Measurements from ENCODE around the gene PSMA6. TPM values are rescaled to one million over a fixed set of nuclear protein-coding genes. Genes with fewer than 3 reads are reported as not detected.

The PSMA6 gene
- total RNA-seq, 1 donor from 2014 or later: 344 TPM

GRCh38 chr14:35244542-35244941 is 47.6 kb upstream of the PSMA6 start:
- peaks cover 4% of the 10 kb centered on the region for H3K4me1 ChIP-seq
- DNase-seq (ENCODE audit: low spot score): no peak
- Mint-ChIP-seq H3K4me1 (no peaks in the 10 kb centered on the region), H3K27ac (no peak overlapping the region), H3K27me3 (ENCODE audit: insufficient read depth, low read depth) (no peaks in the 10 kb centered on the region), H3K36me3 (peaks cover 3% of the 10 kb centered on the region), H3K4me3 (no peak overlapping the region), H3K9me3 (no peaks in the 10 kb centered on the region)
- no peak overlapping the region for H3K27ac ChIP-seq
- H4K20me1 ChIP-seq (ENCODE audit: low read depth): no peaks in the 10 kb centered on the region
- no peak overlapping the region for H3K9ac ChIP-seq
- no peaks in the 10 kb centered on the region for H3K9me3 ChIP-seq (ENCODE audit: low read depth)
- no peaks in the 10 kb centered on the region for H3K36me3 ChIP-seq
- H3K4me3 ChIP-seq: no peak overlapping the region
- H3K27me3 ChIP-seq: no peaks in the 10 kb centered on the region
- no peak overlapping the region for H3K4me2 ChIP-seq
- TF ChIP-seq CTCF (IDR thresholded peaks at IDR 0.05) (no peak), EZH2phosphoT487 (IDR thresholded peaks at IDR 0.05) (no peak), EZH2 (IDR thresholded peaks at IDR 0.05) (no peak)
- no peaks in the 10 kb centered on the region for H3F3A ChIP-seq (ENCODE audit: low read depth)
- no peaks in the 10 kb centered on the region for H3K79me2 ChIP-seq (ENCODE audit: low read depth)
- no peak overlapping the region for H2AFZ ChIP-seq (replicated peaks)

- Histone ChIP-seq H2AFZ (replicated peaks) (no peak overlapping the region), H4K20me1 (ENCODE audit: low read depth) (no peaks in the 10 kb centered on the region), H3K9ac (no peak overlapping the region), H3F3A (ENCODE audit: low read depth) (no peaks in the 10 kb centered on the region), H3K27ac (no peak overlapping the region), H3K4me3 (no peak overlapping the region), H3K4me2 (no peak overlapping the region), H3K36me3 (no peaks in the 10 kb centered on the region), H3K79me2 (ENCODE audit: low read depth) (no peaks in the 10 kb centered on the region), H3K27me3 (no peaks in the 10 kb centered on the region), H3K9me3 (ENCODE audit: low read depth) (no peaks in the 10 kb centered on the region), H3K4me1 (peaks cover 4% of the 10 kb centered on the region)
- Mint-ChIP-seq H3K36me3 (peaks cover 3% of the 10 kb centered on the region), H3K9me3 (no peaks in the 10 kb centered on the region), H3K27me3 (ENCODE audit: insufficient read depth, low read depth) (no peaks in the 10 kb centered on the region), H3K4me1 (no peaks in the 10 kb centered on the region), H3K27ac (no peak overlapping the region), H3K4me3 (no peak overlapping the region)
- DNase-seq (ENCODE audit: low spot score): no peak
- TF ChIP-seq CTCF (IDR thresholded peaks at IDR 0.05): no peak
- no peak for TF ChIP-seq EZH2phosphoT487 (IDR thresholded peaks at IDR 0.05)
- TF ChIP-seq EZH2 (IDR thresholded peaks at IDR 0.05): no peak
Observed at GRCh38 chr14:35245051-35245450, 47.1 kb upstream of the PSMA6 start.

GRCh38 chr14:35247777-35248475 is 44.3 kb upstream of the PSMA6 start:
- Histone ChIP-seq H3K27me3 (no peaks in the 10 kb centered on the region), H3F3A (ENCODE audit: low read depth) (no peaks in the 10 kb centered on the region), H3K27ac (no peak overlapping the region), H3K36me3 (no peaks in the 10 kb centered on the region), H4K20me1 (ENCODE audit: low read depth) (no peaks in the 10 kb centered on the region), H3K4me2 (no peak overlapping the region), H3K9ac (no peak overlapping the region), H3K79me2 (ENCODE audit: low read depth) (no peaks in the 10 kb centered on the region), H3K9me3 (ENCODE audit: low read depth) (no peaks in the 10 kb centered on the region), H3K4me1 (peaks cover 4% of the 10 kb centered on the region), H2AFZ (replicated peaks) (no peak overlapping the region), H3K4me3 (no peak overlapping the region)
- TF ChIP-seq CTCF (IDR thresholded peaks at IDR 0.05): no peak
- no peak for TF ChIP-seq EZH2phosphoT487 (IDR thresholded peaks at IDR 0.05)
- TF ChIP-seq EZH2 (IDR thresholded peaks at IDR 0.05): no peak
- peaks cover 3% of the 10 kb centered on the region for H3K36me3 Mint-ChIP-seq
- no peaks in the 10 kb centered on the region for H3K27me3 Mint-ChIP-seq (ENCODE audit: insufficient read depth, low read depth)
- no peak for DNase-seq (ENCODE audit: low spot score)
- H3K4me3 Mint-ChIP-seq: no peak overlapping the region
- H3K4me1 Mint-ChIP-seq: no peaks in the 10 kb centered on the region
- no peak overlapping the region for H3K27ac Mint-ChIP-seq
- no peaks in the 10 kb centered on the region for H3K9me3 Mint-ChIP-seq

All from neural progenitor cell (in vitro differentiated cells).